GM19238 (cell line): ENCODE measurements around the gene MCC.

Experiments used
- DNase-seq: peaks from one replicate; pipeline ENCODE4 v3.0.0; 2011; ENCODE audit warnings: low spot score; ENCODE audit not compliant: insufficient read length

MCC gene

GRCh38 chr5:113152380-113152740 is 335.9 kb downstream of the MCC start:
- DNase-seq, result no peak

GRCh38 chr5:113151641-113152379 is 336.4 kb downstream of the MCC start:
- no peak for DNase-seq

- DNase-seq, result no peak
These were observed 337.4 kb downstream of the MCC start for GRCh38 chr5:113150821-113151220.

GRCh38 chr5:113150221-113150620 is 338.0 kb downstream of the MCC start:
- no peak for DNase-seq

- no peak for DNase-seq
These were observed 340.7 kb downstream of the MCC start for GRCh38 chr5:113147537-113147936.

GRCh38 chr5:113147101-113147508 is 341.1 kb downstream of the MCC start:
- DNase-seq, result no peak

GRCh38 chr5:113145757-113146387 is 342.4 kb downstream of the MCC start:
- DNase-seq, result no peak

GRCh38 chr5:113142186-113142585 is 346.1 kb downstream of the MCC start:
- no peak for DNase-seq

- no peak for DNase-seq
These were observed 347.2 kb downstream of the MCC start for GRCh38 chr5:113140837-113141671.

- no peak for DNase-seq
These were observed 354.9 kb downstream of the MCC start for GRCh38 chr5:113133211-113133975.

- no peak for DNase-seq
These were observed 355.7 kb downstream of the MCC start for GRCh38 chr5:113132564-113132963.

GRCh38 chr5:113128641-113129330 is 359.5 kb downstream of the MCC start:
- no peak for DNase-seq

GRCh38 chr5:113128082-113128481 is 360.2 kb downstream of the MCC start:
- DNase-seq, result no peak

GRCh38 chr5:113127021-113127420 is 361.2 kb downstream of the MCC start:
- DNase-seq, result no peak

- DNase-seq, result no peak
These were observed 362.9 kb downstream of the MCC start for GRCh38 chr5:113125371-113125770.

GRCh38 chr5:113124914-113125313 is 363.3 kb downstream of the MCC start:
- no peak for DNase-seq

- no peak for DNase-seq
These were observed 364.0 kb downstream of the MCC start for GRCh38 chr5:113124265-113124664.

GRCh38 chr5:113123618-113124017 is 364.6 kb downstream of the MCC start:
- DNase-seq, result no peak

GRCh38 chr5:113122053-113122452 is 366.2 kb downstream of the MCC start:
- no peak for DNase-seq

GRCh38 chr5:113119246-113119924 is 368.9 kb downstream of the MCC start:
- DNase-seq, result no peak
